OCI-LY1 (cell line): ENCODE results near the gene MCF2L2.

Experiments used
- CTCF ChIP-seq: fragments of 200-600 bp; sonication (generic), shearing (Covaris generic); IDR thresholded peaks from 2 replicates; pipeline ENCODE4 v1.5.1; 2017; ENCODE audit warnings: mild to moderate bottlenecking, antibody characterized with exemption, low read length, moderate library complexity, mixed read lengths
- EZH2 ChIP-seq: fragments of 200-600 bp; sonication (generic), shearing (Covaris generic); IDR thresholded peaks from 2 replicates; pipeline ENCODE4 v1.8.0; 2017; ENCODE audit warnings: borderline replicate concordance, mixed run types, mild to moderate bottlenecking, antibody characterized with exemption, low read length, moderate library complexity, mixed read lengths

GRCh38 chr3:183394150-183394549 is 34.3 kb downstream of the MCF2L2 start:
- TF ChIP-seq CTCF (no peak), EZH2 (no peak)
